ENCODE results near the gene SCAMP5.

DNA sequence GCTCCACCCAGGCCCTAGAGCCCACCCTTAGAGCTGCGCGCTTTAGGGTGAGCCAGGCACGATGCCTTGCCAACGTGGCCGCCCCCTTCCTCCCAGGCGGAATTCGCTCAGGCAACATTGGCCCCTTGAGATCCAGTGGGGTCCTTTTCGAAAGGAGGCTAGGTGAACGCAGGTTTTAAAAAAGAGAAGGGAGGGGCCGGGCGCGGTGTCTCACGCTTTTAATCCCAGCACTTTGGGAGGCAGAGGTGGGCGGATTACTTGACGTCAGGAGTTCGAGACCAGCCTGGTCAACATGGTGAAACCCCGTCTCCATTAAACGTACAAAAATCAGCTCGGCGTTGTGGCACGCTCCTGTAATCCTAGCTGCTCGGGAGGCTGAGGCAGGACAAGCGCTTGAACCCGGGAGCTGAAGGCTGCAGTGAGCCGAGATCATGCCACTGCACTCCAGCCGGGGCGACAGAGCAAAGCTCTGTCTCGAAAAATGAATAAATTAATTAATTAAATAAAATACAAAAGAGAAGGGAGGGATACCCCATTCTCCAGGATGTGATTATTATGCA is 37.8 kb upstream of the SCAMP5 start:
- TF ChIP-seq CTCF (IDR thresholded peaks at IDR 0.05) (no peak), EZH2 (IDR thresholded peaks at IDR 0.05) (peak; percentile 1)
